ENCODE data around the gene ALPK3. TPM values are rescaled to one million over a fixed set of nuclear protein-coding genes. Genes with fewer than 3 reads are reported as not detected.

ALPK3 gene
- total RNA-seq, 1 experiment from 2014 or later = 16.5 TPM

GRCh38 chr15:84914351-84914750 lies 97.2 kb downstream of the ALPK3 start:
- no peaks in the 10 kb centered on the region for H3K27me3 Mint-ChIP-seq (ENCODE audit: low read depth)
- POLR2A ChIA-PET = no interaction called here
- CTCF ChIA-PET = interaction anchor here (0.7 to 2.2 kb wide), 2 partner anchors 14 to 36 kb away, joined by 3 to 9 read pairs; no protein-coding TSS in a partner anchor
- H3K4me3 Mint-ChIP-seq = no peak overlapping the region
- DNase-seq (ENCODE audit: low spot score) = no peak
- ATAC-seq = no peak
- no peaks in the 10 kb centered on the region for H3K9me3 Mint-ChIP-seq
- TF ChIP-seq NR2C2 (CRISPR knock-in tag; IDR thresholded peaks at IDR 0.05) (no peak), CBFB (CRISPR knock-in tag; IDR thresholded peaks at IDR 0.05; ENCODE audit: low read depth) (no peak), KAT7 (CRISPR knock-in tag; IDR thresholded peaks at IDR 0.05; ENCODE audit: borderline replicate concordance) (no peak), ZNF121 (CRISPR knock-in tag; IDR thresholded peaks at IDR 0.05) (no peak), NR3C1 (CRISPR knock-in tag; conservative IDR thresholded peaks at IDR 0.05; ENCODE audit: low read depth) (no peak), NFYB (CRISPR knock-in tag; conservative IDR thresholded peaks at IDR 0.05; ENCODE audit: low read depth) (no peak), HMGA2 (CRISPR knock-in tag; IDR thresholded peaks at IDR 0.05) (no peak)
- TF ChIP-seq, protein P1, sequence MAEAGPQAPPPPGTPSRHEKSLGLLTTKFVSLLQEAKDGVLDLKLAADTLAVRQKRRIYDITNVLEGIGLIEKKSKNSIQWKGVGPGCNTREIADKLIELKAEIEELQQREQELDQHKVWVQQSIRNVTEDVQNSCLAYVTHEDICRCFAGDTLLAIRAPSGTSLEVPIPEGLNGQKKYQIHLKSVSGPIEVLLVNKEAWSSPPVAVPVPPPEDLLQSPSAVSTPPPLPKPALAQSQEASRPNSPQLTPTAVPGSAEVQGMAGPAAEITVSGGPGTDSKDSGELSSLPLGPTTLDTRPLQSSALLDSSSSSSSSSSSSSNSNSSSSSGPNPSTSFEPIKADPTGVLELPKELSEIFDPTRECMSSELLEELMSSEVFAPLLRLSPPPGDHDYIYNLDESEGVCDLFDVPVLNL (CRISPR knock-in tag; IDR thresholded peaks at IDR 0.05; ENCODE audit: borderline replicate concordance, low read depth) = no peak
- TF ChIP-seq, protein P2, sequence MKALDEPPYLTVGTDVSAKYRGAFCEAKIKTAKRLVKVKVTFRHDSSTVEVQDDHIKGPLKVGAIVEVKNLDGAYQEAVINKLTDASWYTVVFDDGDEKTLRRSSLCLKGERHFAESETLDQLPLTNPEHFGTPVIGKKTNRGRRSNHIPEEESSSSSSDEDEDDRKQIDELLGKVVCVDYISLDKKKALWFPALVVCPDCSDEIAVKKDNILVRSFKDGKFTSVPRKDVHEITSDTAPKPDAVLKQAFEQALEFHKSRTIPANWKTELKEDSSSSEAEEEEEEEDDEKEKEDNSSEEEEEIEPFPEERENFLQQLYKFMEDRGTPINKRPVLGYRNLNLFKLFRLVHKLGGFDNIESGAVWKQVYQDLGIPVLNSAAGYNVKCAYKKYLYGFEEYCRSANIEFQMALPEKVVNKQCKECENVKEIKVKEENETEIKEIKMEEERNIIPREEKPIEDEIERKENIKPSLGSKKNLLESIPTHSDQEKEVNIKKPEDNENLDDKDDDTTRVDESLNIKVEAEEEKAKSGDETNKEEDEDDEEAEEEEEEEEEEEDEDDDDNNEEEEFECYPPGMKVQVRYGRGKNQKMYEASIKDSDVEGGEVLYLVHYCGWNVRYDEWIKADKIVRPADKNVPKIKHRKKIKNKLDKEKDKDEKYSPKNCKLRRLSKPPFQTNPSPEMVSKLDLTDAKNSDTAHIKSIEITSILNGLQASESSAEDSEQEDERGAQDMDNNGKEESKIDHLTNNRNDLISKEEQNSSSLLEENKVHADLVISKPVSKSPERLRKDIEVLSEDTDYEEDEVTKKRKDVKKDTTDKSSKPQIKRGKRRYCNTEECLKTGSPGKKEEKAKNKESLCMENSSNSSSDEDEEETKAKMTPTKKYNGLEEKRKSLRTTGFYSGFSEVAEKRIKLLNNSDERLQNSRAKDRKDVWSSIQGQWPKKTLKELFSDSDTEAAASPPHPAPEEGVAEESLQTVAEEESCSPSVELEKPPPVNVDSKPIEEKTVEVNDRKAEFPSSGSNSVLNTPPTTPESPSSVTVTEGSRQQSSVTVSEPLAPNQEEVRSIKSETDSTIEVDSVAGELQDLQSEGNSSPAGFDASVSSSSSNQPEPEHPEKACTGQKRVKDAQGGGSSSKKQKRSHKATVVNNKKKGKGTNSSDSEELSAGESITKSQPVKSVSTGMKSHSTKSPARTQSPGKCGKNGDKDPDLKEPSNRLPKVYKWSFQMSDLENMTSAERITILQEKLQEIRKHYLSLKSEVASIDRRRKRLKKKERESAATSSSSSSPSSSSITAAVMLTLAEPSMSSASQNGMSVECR (CRISPR knock-in tag; IDR thresholded peaks at IDR 0.05; ENCODE audit: borderline replicate concordance) = no peak
- no peaks in the 10 kb centered on the region for H3K36me3 Mint-ChIP-seq
- H3K4me1 Mint-ChIP-seq = peaks cover 2% of the 10 kb centered on the region
- H3K27ac Mint-ChIP-seq = no peak overlapping the region

DNA sequence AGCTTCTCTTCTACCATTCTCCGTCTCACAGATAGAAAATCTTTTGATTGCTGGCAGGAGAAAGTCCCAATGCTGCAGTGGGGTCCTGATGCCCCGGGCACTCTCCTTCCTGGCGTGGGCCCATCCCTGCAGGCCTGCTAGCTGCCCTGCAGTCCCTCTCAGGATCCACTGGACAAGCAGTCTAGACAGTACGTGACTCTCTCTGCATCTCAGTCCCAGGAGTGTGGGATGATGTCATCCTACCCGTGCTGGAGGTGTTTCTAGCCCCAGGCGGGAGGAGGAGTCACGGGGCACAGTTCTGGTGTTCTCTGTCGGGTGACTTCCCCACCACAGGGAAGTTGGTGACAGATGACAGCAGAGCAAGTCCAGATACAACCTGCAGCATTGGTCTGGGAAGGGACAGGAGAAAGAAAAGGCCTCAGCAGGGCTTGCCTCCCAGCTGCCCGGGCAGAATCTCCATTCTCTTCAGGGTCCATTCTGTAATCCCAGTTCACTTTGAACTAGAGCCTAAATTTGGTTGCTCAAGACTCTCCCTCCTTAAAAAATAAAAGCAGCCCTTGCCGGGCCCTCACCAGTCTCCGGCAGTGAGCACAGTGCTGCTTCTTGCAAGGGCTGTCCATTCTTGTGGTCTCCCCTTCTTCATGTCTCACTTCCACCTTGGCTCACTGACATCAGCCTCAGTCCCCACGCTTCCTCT lies 97.9 kb downstream of the ALPK3 start:
- TF ChIP-seq GABPB1 (CRISPR knock-in tag; IDR thresholded peaks at IDR 0.05) (peak; percentile 77; the same call in 1 of the 2 replicates), EMX1 (CRISPR knock-in tag; IDR thresholded peaks at IDR 0.05) (no peak)
- H3K27me3 Mint-ChIP-seq (ENCODE audit: low read depth) = no peaks in the 10 kb centered on the region
- ChIA-PET CTCF (interaction anchor here (0.7 to 2.2 kb wide), 2 partner anchors 13 to 37 kb away, joined by 3 to 9 read pairs; no protein-coding TSS in a partner anchor), POLR2A (no interaction called here)
- peaks cover 2% of the 10 kb centered on the region for H3K4me1 Mint-ChIP-seq
- DNase-seq (ENCODE audit: low spot score) (no peak), ATAC-seq (peak; percentile 79)
- H3K4me3 Mint-ChIP-seq = no peak overlapping the region
- no peaks in the 10 kb centered on the region for H3K9me3 Mint-ChIP-seq
- H3K27ac Mint-ChIP-seq = peak overlapping the region; percentile 88; the same call in 1 of the 2 replicates
- H3K36me3 Mint-ChIP-seq = no peaks in the 10 kb centered on the region

DNA sequence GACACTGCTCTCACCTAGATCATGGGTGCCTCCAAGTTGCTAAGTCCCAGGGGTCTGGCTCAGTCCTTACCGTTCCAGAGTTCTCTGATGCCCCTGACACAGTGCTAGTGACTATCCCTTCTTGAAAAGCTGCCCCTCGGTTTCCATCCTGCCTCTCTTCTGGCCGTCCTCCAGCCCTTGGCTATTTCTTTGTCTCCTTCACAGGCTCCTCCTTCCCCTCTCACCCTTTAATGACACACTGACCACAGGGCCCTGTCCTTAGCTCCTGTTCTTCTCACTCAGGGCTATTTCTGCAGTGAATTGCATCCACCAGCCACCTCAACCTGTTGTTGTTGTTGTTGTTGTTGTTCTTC lies 98.4 kb downstream of the ALPK3 start:
- H3K4me1 Mint-ChIP-seq = peaks cover 2% of the 10 kb centered on the region
- no peak for TF ChIP-seq GABPB1 (CRISPR knock-in tag; IDR thresholded peaks at IDR 0.05)
- TF ChIP-seq MXD4 (CRISPR knock-in tag; IDR thresholded peaks at IDR 0.05; ENCODE audit: borderline replicate concordance) = no peak
- TF ChIP-seq GRHL2 (CRISPR knock-in tag; IDR thresholded peaks at IDR 0.05; ENCODE audit: insufficient replicate concordance, severe bottlenecking) = no peak
- no peak for TF ChIP-seq TEAD4 (CRISPR knock-in tag; IDR thresholded peaks at IDR 0.05)
- TF ChIP-seq CREB1 (CRISPR knock-in tag; IDR thresholded peaks at IDR 0.05) = no peak
- H3K27me3 Mint-ChIP-seq (ENCODE audit: low read depth) = no peaks in the 10 kb centered on the region
- no peak overlapping the region for H3K4me3 Mint-ChIP-seq
- no peak overlapping the region for H3K27ac Mint-ChIP-seq
- DNase-seq (ENCODE audit: low spot score) (no peak), ATAC-seq (no peak)
- no peaks in the 10 kb centered on the region for H3K9me3 Mint-ChIP-seq
- POLR2A ChIA-PET = no interaction called here
- CTCF ChIA-PET = interaction anchor here (2.2 kb wide), 1 partner anchor 13 kb away, joined by 9 read pairs; no protein-coding TSS in a partner anchor
- H3K36me3 Mint-ChIP-seq = no peaks in the 10 kb centered on the region
